Hypothalamus (tissue), 51 donors: ENCODE data around the gene CROCC2.

Experiments used
- DNase-seq, 51 donors: peaks; one replicate each; lab custom pipeline; 2025; lab: John Stamatoyannopoulos, UW

CROCC2 gene

GRCh38 chr2:240953426-240954410 is 47.6 kb downstream of the CROCC2 start:
- DNase-seq, result no peak

- no peak for DNase-seq
Measured at GRCh38 chr2:240954436-240955305, 48.5 kb downstream of the CROCC2 start.

GRCh38 chr2:240955306-240956170 is 49.4 kb downstream of the CROCC2 start:
- DNase-seq, result no peak

- DNase-seq, result no peak
Measured at GRCh38 chr2:240956171-240956934, 50.2 kb downstream of the CROCC2 start.

- DNase-seq, result no peak
Measured at GRCh38 chr2:240956935-240957655, 51.0 kb downstream of the CROCC2 start.

GRCh38 chr2:240957656-240958365 is 51.7 kb downstream of the CROCC2 start:
- peak in 12 of 51 donors; percentile 9 to 55 (median 31) for DNase-seq

- DNase-seq, result no peak
Measured at GRCh38 chr2:240958366-240959213, 52.5 kb downstream of the CROCC2 start.

- DNase-seq, result no peak
Measured at GRCh38 chr2:240959214-240959940, 53.2 kb downstream of the CROCC2 start.

GRCh38 chr2:240959941-240960308 is 53.8 kb downstream of the CROCC2 start:
- no peak for DNase-seq

- peak in 2 of 51 donors; percentile 22 to 28 for DNase-seq
Measured at GRCh38 chr2:240960309-240960970, 54.3 kb downstream of the CROCC2 start.

GRCh38 chr2:240960971-240961876 is 55.1 kb downstream of the CROCC2 start:
- DNase-seq, result no peak

- no peak for DNase-seq
Measured at GRCh38 chr2:240961910-240962299, 55.8 kb downstream of the CROCC2 start.

GRCh38 chr2:240962300-240963064 is 56.3 kb downstream of the CROCC2 start:
- DNase-seq, result peak in 1 of 51 donors; percentile 46
